Mesenchymal stem cell (in vitro differentiated cells and primary cell): ENCODE results near the gene RAB4B.

Experiments used
- DNase-seq: peaks from one replicate; pipeline ENCODE4 v3.0.0-alpha.2; 2013
- H2AFZ ChIP-seq: one replicate; pipeline ENCODE4 v1.6.1; 2013; ENCODE audit warnings: low read depth, mild to moderate bottlenecking, control low read depth, inconsistent platforms, low read length, moderate library complexity
- H2AK5ac ChIP-seq: 2 replicates; pipeline ENCODE4 v1.6.1; 2013; ENCODE audit warnings: low read length, moderate library complexity, mild to moderate bottlenecking, inconsistent platforms; ENCODE audit not compliant: severe bottlenecking
- H2BK120ac ChIP-seq: one replicate; pipeline ENCODE4 v1.6.1; 2013; ENCODE audit warnings: low read depth, mild to moderate bottlenecking, inconsistent platforms, low read length, moderate library complexity
- H2BK12ac ChIP-seq, 2 experiments: one replicate each; pipeline ENCODE4 v1.6.1; 2013; ENCODE audit warnings: inconsistent platforms in 2 of 2, low read length in 2 of 2, mild to moderate bottlenecking in 2 of 2, moderate library complexity in 2 of 2, control low read depth in 1 of 2
- H2BK15ac ChIP-seq: one replicate; pipeline ENCODE4 v1.6.1; 2013; ENCODE audit warnings: mild to moderate bottlenecking, low read depth, inconsistent platforms; ENCODE audit not compliant: poor library complexity, severe bottlenecking
- H2BK5ac ChIP-seq: 2 replicates; pipeline ENCODE4 v1.6.1; 2013; ENCODE audit warnings: low read depth, mild to moderate bottlenecking, low read length, control low read depth, inconsistent platforms; ENCODE audit not compliant: poor library complexity, severe bottlenecking
- H3K14ac ChIP-seq, 2 experiments: one replicate each; pipeline ENCODE4 v1.6.1; 2013; ENCODE audit warnings: inconsistent platforms in 2 of 2, low read length in 2 of 2, control low read depth in 1 of 2, mild to moderate bottlenecking in 1 of 2, moderate library complexity in 1 of 2
- H3K18ac ChIP-seq, 2 experiments: one replicate each; pipeline ENCODE4 v1.6.1; 2013; ENCODE audit warnings: inconsistent platforms in 2 of 2, low read length in 2 of 2, control low read depth in 1 of 2, low read depth in 1 of 2, mild to moderate bottlenecking in 1 of 2
- H3K23ac ChIP-seq, 2 experiments: one replicate each; pipeline ENCODE4 v1.6.1; 2013; ENCODE audit warnings: inconsistent platforms in 2 of 2, low read length in 2 of 2, mild to moderate bottlenecking in 2 of 2, moderate library complexity in 2 of 2, control low read depth in 1 of 2
- H3K27ac ChIP-seq: 2 replicates; pipeline ENCODE4 v1.5.1; 2013; ENCODE audit warnings: mild to moderate bottlenecking, moderate library complexity, low read length, control low read depth, inconsistent platforms; ENCODE audit not compliant: poor library complexity, severe bottlenecking
- H3K27me3 ChIP-seq, 2 experiments: 2 replicates each; pipeline versions ENCODE4 v1.6.1 to v1.7.0; 2013; ENCODE audit warnings: low read length in 2 of 2, mild to moderate bottlenecking in 2 of 2, moderate library complexity in 2 of 2, control low read depth in 1 of 2, inconsistent platforms in 1 of 2; ENCODE audit not compliant: control insufficient read depth in 1 of 2, insufficient read depth in 1 of 2
- H3K36me3 ChIP-seq, 2 experiments: 2 replicates each; pipeline versions ENCODE4 v1.6.1 to v1.7.0; 2013; ENCODE audit warnings: low read length in 2 of 2, control low read depth in 1 of 2, inconsistent platforms in 1 of 2, low read depth in 1 of 2, mild to moderate bottlenecking in 1 of 2; ENCODE audit not compliant: insufficient read depth in 2 of 2, control insufficient read depth in 1 of 2
- H3K4ac ChIP-seq, 2 experiments: one replicate each; pipeline ENCODE4 v1.6.1; 2013; ENCODE audit warnings: inconsistent platforms in 2 of 2, low read length in 2 of 2, mild to moderate bottlenecking in 2 of 2, moderate library complexity in 2 of 2, control low read depth in 1 of 2, low read depth in 1 of 2
- H3K4me1 ChIP-seq: 2 replicates; pipeline ENCODE4 v1.6.1; 2013; ENCODE audit warnings: low read depth, low read length, control low read depth; ENCODE audit not compliant: control insufficient read depth, insufficient read depth
- H3K4me2 ChIP-seq: 2 replicates; pipeline ENCODE4 v1.6.1; 2013; ENCODE audit warnings: low read length, mild to moderate bottlenecking, inconsistent platforms; ENCODE audit not compliant: poor library complexity, severe bottlenecking
- H3K4me3 ChIP-seq, 2 experiments: 2 replicates each; pipeline versions ENCODE4 v1.5.1 to v1.7.0; 2013; ENCODE audit warnings: low read length in 2 of 2, mild to moderate bottlenecking in 2 of 2, control low read depth in 1 of 2, low read depth in 1 of 2; ENCODE audit not compliant: insufficient read depth in 1 of 2
- H3K79me1 ChIP-seq: replicated peaks from 2 replicates; pipeline ENCODE4 v1.6.1; 2013; ENCODE audit warnings: mild to moderate bottlenecking, control low read depth, low read length, inconsistent platforms; ENCODE audit not compliant: poor library complexity, severe bottlenecking
- H3K9ac ChIP-seq: 2 replicates; pipeline ENCODE4 v1.7.0; 2013; ENCODE audit warnings: mild to moderate bottlenecking, low read length, moderate library complexity
- H3K9me3 ChIP-seq: 2 replicates; pipeline ENCODE4 v1.7.0; 2013; ENCODE audit warnings: mild to moderate bottlenecking, low read length; ENCODE audit not compliant: control insufficient read depth
- H4K8ac ChIP-seq: one replicate; pipeline ENCODE4 v1.6.1; 2013; ENCODE audit warnings: inconsistent platforms, mild to moderate bottlenecking, low read length, moderate library complexity
- H4K91ac ChIP-seq: one replicate; pipeline ENCODE4 v1.6.1; 2013; ENCODE audit warnings: mild to moderate bottlenecking, low read length, inconsistent platforms
- WGBS: methylation state at CpG from one replicate; pipeline ENCODE4 v1.1.7; 2013; ENCODE audit warnings: mixed read lengths; 5-methylcytosine and 5-hydroxymethylcytosine counted together

RAB4B gene

DNA sequence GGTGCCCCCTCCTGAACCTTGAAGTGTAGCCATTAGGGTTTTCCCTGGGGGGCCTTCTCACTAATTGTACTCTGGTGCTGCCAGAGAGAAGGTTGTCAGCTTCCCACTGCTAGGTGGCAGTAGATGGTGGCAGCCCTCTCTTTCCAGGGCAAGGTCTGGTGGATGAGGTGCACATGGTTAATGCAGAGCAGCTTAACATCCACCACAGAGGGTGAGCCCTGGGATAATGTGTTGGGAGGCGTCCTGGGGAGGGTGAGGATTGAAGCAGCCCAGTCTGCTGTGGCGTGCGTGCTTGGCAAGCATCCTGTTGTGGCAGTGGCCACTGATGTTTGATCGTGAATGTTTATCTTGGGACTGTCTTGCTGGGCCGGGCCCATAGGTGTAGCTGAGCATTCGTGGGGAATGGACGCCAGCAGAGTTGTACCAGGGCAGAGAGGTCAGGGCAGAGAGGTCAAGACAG is 26.8 kb downstream of the RAB4B start:
- H3K23ac ChIP-seq, result no peak overlapping the region
- no peak overlapping the region for H2BK15ac ChIP-seq
- H2AFZ ChIP-seq, result no peak overlapping the region

DNA sequence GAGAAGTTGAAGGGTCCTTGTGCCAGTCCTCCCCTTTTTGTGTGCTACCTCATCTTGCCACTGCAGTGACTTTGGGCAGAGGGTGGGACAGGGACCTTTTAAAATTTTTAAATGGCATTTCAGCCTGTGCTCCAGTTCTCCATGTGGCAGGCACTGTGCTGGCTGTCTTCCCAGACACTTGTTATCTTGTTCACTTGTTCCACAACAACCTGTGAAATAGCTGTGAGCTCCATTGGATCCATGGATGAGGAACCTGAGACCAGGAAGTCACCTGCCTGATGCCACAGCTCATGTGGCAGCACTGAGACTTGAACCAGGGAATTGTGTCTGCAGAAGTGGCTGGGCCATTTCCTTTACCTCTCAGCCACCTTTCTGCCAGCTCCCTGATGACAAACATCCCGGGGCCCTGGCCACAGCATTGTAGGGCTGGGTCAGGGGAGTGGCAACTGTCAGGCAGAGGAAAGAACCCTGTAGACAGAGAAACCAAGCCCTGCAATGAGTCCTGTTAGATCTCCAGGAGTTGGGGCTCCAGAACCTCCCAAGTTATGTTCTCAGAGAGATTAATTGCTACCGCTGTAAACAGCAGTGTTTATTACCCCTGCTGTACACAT is 27.3 kb downstream of the RAB4B start:
- no peak overlapping the region for H2AK5ac ChIP-seq

More for the DNA sequence above, 26.8 kb downstream of the RAB4B start:
- Histone ChIP-seq H2BK5ac (no peak overlapping the region), H3K79me1 (peaks cover 14% of the 10 kb centered on the region), H3K4me3 (no peak overlapping the region), H4K91ac (no peak overlapping the region), H3K4ac (no peak overlapping the region), H4K8ac (no peak overlapping the region), H2BK12ac (no peak overlapping the region), H3K4me2 (no peak overlapping the region), H3K27me3 (no peaks in the 10 kb centered on the region), H3K4me1 (peaks cover 59% of the 10 kb centered on the region), H3K9me3 (no peaks in the 10 kb centered on the region), H3K9ac (no peak overlapping the region), H3K18ac (no peak overlapping the region), H3K27ac (no peak overlapping the region), H3K36me3 (peaks cover 81 to 87% of the 10 kb centered on the region in 2 experiments), H3K14ac (no peak overlapping the region), H2AK5ac (no peak overlapping the region), H2BK120ac (no peak overlapping the region)
- WGBS, result 92% methylated on average over 7 of the region's 7 CpGs
- no peak for DNase-seq

DNA sequence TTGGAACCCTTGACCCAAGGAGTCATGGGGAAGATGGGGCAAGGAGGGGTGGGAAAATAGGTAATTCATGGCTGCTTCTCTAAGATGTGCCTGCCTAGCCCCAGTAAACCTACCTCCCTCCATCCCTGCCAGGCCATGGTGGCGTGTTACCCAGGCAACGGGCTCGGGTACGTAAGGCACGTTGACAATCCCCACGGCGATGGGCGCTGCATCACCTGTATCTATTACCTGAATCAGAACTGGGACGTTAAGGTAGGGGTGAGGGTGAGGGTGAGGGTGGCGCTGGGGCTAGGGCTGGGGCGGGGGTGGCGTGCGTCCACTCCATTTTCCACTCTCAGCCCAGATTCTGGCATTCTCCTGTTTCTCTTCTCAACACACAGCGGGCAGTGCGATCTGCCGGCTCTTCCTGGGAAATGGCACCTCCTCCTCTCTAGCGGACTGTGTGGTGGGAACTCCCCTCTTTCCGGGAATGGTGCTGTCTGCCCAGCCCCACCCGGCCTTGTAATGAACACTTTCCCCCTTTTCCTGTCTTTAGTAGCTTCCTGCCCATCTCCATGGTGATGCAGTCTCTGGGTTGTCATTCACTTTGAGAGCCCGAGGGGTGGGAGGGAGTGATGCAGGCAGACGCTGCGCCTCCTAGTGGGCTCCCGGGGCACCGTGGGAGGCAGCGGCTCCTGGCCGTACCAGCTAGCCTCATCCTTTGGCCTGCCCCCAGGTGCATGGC is 28.5 kb downstream of the RAB4B start:
- no peaks in the 10 kb centered on the region for H3K9me3 ChIP-seq
- H3K36me3 ChIP-seq, result peaks cover 73 to 78% of the 10 kb centered on the region in 2 experiments
- peak overlapping the region; percentile 58 for H3K9ac ChIP-seq
- H2BK12ac ChIP-seq, result peak overlapping the region; percentile 49 to 89
- H3K23ac ChIP-seq, result no peak overlapping the region
- H2BK120ac ChIP-seq, result no peak overlapping the region
- H3K4me2 ChIP-seq, result no peak overlapping the region
- peak overlapping the region in 1 of 2 experiments; percentile 11 for H3K4ac ChIP-seq
- H3K27me3 ChIP-seq, result no peaks in the 10 kb centered on the region
- H3K18ac ChIP-seq, result peak overlapping the region; percentile 34 to 46
- H3K14ac ChIP-seq, result peak overlapping the region in 1 of 2 experiments; percentile 22
- H3K79me1 ChIP-seq, result peaks cover 19% of the 10 kb centered on the region
- no peak overlapping the region for H2AFZ ChIP-seq
- peak overlapping the region; percentile 11 for H3K27ac ChIP-seq
- H2AK5ac ChIP-seq, result no peak overlapping the region
- peaks cover 51% of the 10 kb centered on the region for H3K4me1 ChIP-seq
- H2BK5ac ChIP-seq, result no peak overlapping the region
- peak overlapping the region; percentile 34 for H2BK15ac ChIP-seq
- peak; percentile 99 for DNase-seq
- H3K4me3 ChIP-seq, result peak overlapping the region; percentile 23 to 44
- H4K91ac ChIP-seq, result peak overlapping the region; percentile 83
- peak overlapping the region; percentile 75 for H4K8ac ChIP-seq
- WGBS, result 24% methylated on average over 24 of the region's 26 CpGs

More for the DNA sequence above, 27.3 kb downstream of the RAB4B start:
- H3K27ac ChIP-seq, result peak overlapping the region; percentile 10
- DNase-seq, result no peak
- no peak overlapping the region for H3K4me2 ChIP-seq
- no peak overlapping the region for H4K8ac ChIP-seq
- 92% methylated on average over 2 of the region's 2 CpGs for WGBS
- H3K23ac ChIP-seq, result no peak overlapping the region
- no peak overlapping the region for H3K4me3 ChIP-seq
- H2AFZ ChIP-seq, result no peak overlapping the region
- H3K36me3 ChIP-seq, result peaks cover 84 to 88% of the 10 kb centered on the region in 2 experiments
- no peak overlapping the region for H3K18ac ChIP-seq
- no peak overlapping the region for H4K91ac ChIP-seq
- H3K4me1 ChIP-seq, result peaks cover 58% of the 10 kb centered on the region
- no peak overlapping the region for H2BK12ac ChIP-seq
- no peak overlapping the region for H2BK15ac ChIP-seq
- no peak overlapping the region for H3K4ac ChIP-seq
- no peak overlapping the region for H2BK120ac ChIP-seq
- no peak overlapping the region for H3K9ac ChIP-seq
- no peaks in the 10 kb centered on the region for H3K9me3 ChIP-seq
- H3K27me3 ChIP-seq, result no peaks in the 10 kb centered on the region
- no peak overlapping the region for H3K14ac ChIP-seq
- no peak overlapping the region for H2BK5ac ChIP-seq
- peaks cover 19% of the 10 kb centered on the region for H3K79me1 ChIP-seq
